K562 (cell line): ENCODE results near the gene GUK1. TPM values are rescaled to one million over a fixed set of nuclear protein-coding genes. Genes with fewer than 3 reads are reported as not detected.

Experiments used
- ATF6 ChIP-seq: sonication (generic); formaldehyde crosslinking; IDR thresholded peaks from 2 replicates; pipeline ENCODE4 v1.4.0; 2020; ENCODE audit warnings: mild to moderate bottlenecking, missing genetic modification reagents
- BHLHE40 ChIP-seq: IDR thresholded peaks from 2 replicates; pipeline ENCODE4 v1.6.1; 2011; ENCODE audit warnings: low read length, improper control_type of control experiment
- BRF1 ChIP-seq: IDR thresholded peaks from 3 replicates; pipeline ENCODE4 v1.6.1; 2011; ENCODE audit warnings: borderline replicate concordance, mild to moderate bottlenecking; ENCODE audit not compliant: insufficient read length; ENCODE audit errors: extremely low read depth
- CREB1 ChIP-seq, 2 experiments: sonication (generic) in 1 of 2; formaldehyde crosslinking in 1 of 2; IDR thresholded peaks; 2 replicates each; pipeline versions ENCODE4 v1.6.1 to v1.8.0; 2012 to 2022; ENCODE audit warnings: inconsistent platforms in 1 of 2, mild to moderate bottlenecking in 1 of 2, missing genetic modification reagents in 1 of 2, moderate library complexity in 1 of 2
- HDGF ChIP-seq: fragments of 450-650 bp; IDR thresholded peaks from 2 replicates; pipeline ENCODE4 v1.6.1; 2016
- HOMEZ ChIP-seq: fragments of 250-450 bp; sonication (Bioruptor Pico); IDR thresholded peaks from 2 replicates; pipeline ENCODE4 v1.4.0; 2020; ENCODE audit warnings: mild to moderate bottlenecking, moderate library complexity
- KAT8 ChIP-seq: fragments of 450-650 bp; IDR thresholded peaks from 2 replicates; pipeline ENCODE4 v1.6.1; 2016; ENCODE audit warnings: low read depth, mild to moderate bottlenecking
- KDM4B ChIP-seq, 2 experiments: fragments of 450-650 bp in 1 of 2; sonication (generic) in 1 of 2; IDR thresholded peaks; 2 replicates each; pipeline ENCODE4 v1.6.1; 2016 to 2017; ENCODE audit warnings: borderline replicate concordance in 2 of 2, antibody characterized with exemption in 1 of 2, low read depth in 1 of 2, mild to moderate bottlenecking in 1 of 2
- MEF2A ChIP-seq: IDR thresholded peaks from 2 replicates; pipeline ENCODE4 v1.6.1; 2011; ENCODE audit warnings: low read depth, mild to moderate bottlenecking, low read length, moderate library complexity; ENCODE audit not compliant: control insufficient read depth
- POLR3G ChIP-seq: IDR thresholded peaks from 2 replicates; pipeline ENCODE4 v1.6.1; 2011; ENCODE audit not compliant: insufficient read length, insufficient replicate concordance; ENCODE audit errors: extremely low read depth
- SIN3A ChIP-seq, 2 experiments: fragments of 150-350 bp in 1 of 2; IDR thresholded peaks; 2 replicates each; pipeline ENCODE4 v1.6.1; 2011 to 2016; ENCODE audit warnings: borderline replicate concordance in 2 of 2, low read depth in 2 of 2, low read length in 2 of 2, mild to moderate bottlenecking in 2 of 2, moderate library complexity in 2 of 2; ENCODE audit not compliant: control insufficient read depth in 1 of 2
- SMAD2 ChIP-seq: fragments of 150-350 bp; IDR thresholded peaks from 2 replicates; pipeline ENCODE4 v1.6.1; 2014; ENCODE audit warnings: low read depth, mild to moderate bottlenecking, low read length
- TARDBP ChIP-seq: fragments of 450-650 bp; IDR thresholded peaks from 2 replicates; pipeline ENCODE4 v1.6.1; 2016
- TEAD2 ChIP-seq: fragments of 450-650 bp; IDR thresholded peaks from 2 replicates; pipeline ENCODE4 v1.6.1; 2016; ENCODE audit warnings: missing genetic modification characterization, control low read depth, missing compliant biosample characterization
- ZNF124 ChIP-seq: sonication (generic); formaldehyde crosslinking; IDR thresholded peaks from 2 replicates; pipeline ENCODE4 v1.8.1; 2022; ENCODE audit warnings: missing genetic modification reagents
- ZNF253 ChIP-seq: fragments of 250-450 bp; sonication (Bioruptor Pico); conservative IDR thresholded peaks from 2 replicates; pipeline ENCODE4 v1.6.1; 2021; ENCODE audit warnings: mild to moderate bottlenecking
- ZNF263 ChIP-seq: sonication (generic); formaldehyde crosslinking; IDR thresholded peaks from 2 replicates; pipeline ENCODE4 v1.8.0; 2022; ENCODE audit warnings: mild to moderate bottlenecking, missing genetic modification reagents, borderline replicate concordance
- ZNF592 ChIP-seq: fragments of 450-650 bp; IDR thresholded peaks from 2 replicates; pipeline ENCODE4 v1.6.1; 2017; ENCODE audit warnings: antibody characterized with exemption, mild to moderate bottlenecking
- ZNF79 ChIP-seq: fragments of 250-450 bp; sonication (Bioruptor Pico); IDR thresholded peaks from 2 replicates; pipeline ENCODE4 v1.4.0; 2020; ENCODE audit warnings: low read depth, mild to moderate bottlenecking, moderate library complexity
- polyA plus RNA-seq, 8 experiments: library from polyadenylated mRNA; depleted of rRNA in 4 of 8; stranded (reverse) in 5 of 8; unstranded in 3 of 8; fragments of >200 nt; fragmentation: Nextera tagmentation in 2 of 8; fragmentation: Illumina TruSeq in 1 of 8; extraction: Ambion mirVana in 2 of 8; extraction: Trizol in 1 of 8; gene quantifications; 2 replicates each; pipeline versions ENCODE4 v1.2.1 to v1.2.3, GENCODE V29; 2011 to 2014; ENCODE audit warnings: inconsistent platforms in 1 of 8, missing spikeins in 1 of 8
- total RNA-seq, 7 experiments: library from RNA; depleted of rRNA in 6 of 7; stranded (reverse); fragments of >200 nt in 6 of 7; fragmentation: Illumina TruSeq in 2 of 7; extraction: Trizol in 2 of 7; gene quantifications; 2 replicates each; pipeline versions ENCODE4 v1.2.1 to v1.2.3, GENCODE V29; 2011 to 2021; ENCODE audit warnings: low replicate concordance in 1 of 7

GUK1 gene
- total and polyA plus RNA-seq, 9 of the 15 experiments (the other 6 are each of a cell fraction or from before 2014, with no cell fraction given): 7.0 to 331 (median 132) TPM

- TF ChIP-seq ATF6 (CRISPR knock-in tag): peak; percentile 38; the same call in 1 of the 2 replicates
- TF ChIP-seq ZNF253 (CRISPR knock-in tag): no peak
- no peak for TF ChIP-seq ZNF79
- TF ChIP-seq SMAD2: no peak
- TF ChIP-seq KAT8: no peak
- no peak for TF ChIP-seq TARDBP
- TF ChIP-seq ZNF592: peak; percentile 53; the same call in 1 of the 2 replicates
- no peak for TF ChIP-seq HOMEZ (CRISPR knock-in tag)
- TF ChIP-seq TEAD2: no peak
- TF ChIP-seq CREB1 (IDR thresholded peaks at IDR 0.05): peak; percentile 99
- peak; percentile 100 for TF ChIP-seq CREB1 (CRISPR knock-in tag; IDR thresholded peaks at IDR 0.05)
- TF ChIP-seq ZNF124 (CRISPR knock-in tag): no peak
- TF ChIP-seq BRF1: no peak
- no peak; the same call in 1 of the 2 replicates for TF ChIP-seq BHLHE40
- TF ChIP-seq MEF2A: no peak
- peak; percentile 50; the same call in 1 of the 2 replicates for TF ChIP-seq ZNF263 (CRISPR knock-in tag)
- TF ChIP-seq SIN3A (IDR thresholded peaks at IDR 0.05; ENCODE audit: borderline replicate concordance in 2 of 2, control insufficient read depth in 1 of 2, low read depth in 2 of 2, low read length in 2 of 2): peak; percentile 75 to 95
- TF ChIP-seq KDM4B (IDR thresholded peaks at IDR 0.05; ENCODE audit: borderline replicate concordance in 2 of 2, low read depth in 1 of 2): no peak
- no peak for TF ChIP-seq POLR3G
- no peak for TF ChIP-seq HDGF
These were observed 37.1 kb upstream of the GUK1 start, which contains the start of gene C1orf35 (continued) for GRCh38 chr1:228102791-228103620.
